HUDEP-2 (cell line): ENCODE measurements around the gene KIF16B.
A peak's percentile ranks its signal among the peaks of the same experiment; 100 is the strongest.

ENCODE experiments used
- DNase-seq, 76 experiments: peaks; one replicate each; lab custom pipeline; 2025; ENCODE audit not compliant: unreplicated experiment in 76 of 76; lab: John Stamatoyannopoulos, UW

Gene KIF16B

GRCh38 chr20:16368645-16369292 is 204.5 kb downstream of the KIF16B start:
- no peak for DNase-seq

GRCh38 chr20:16367948-16368560 is 205.2 kb downstream of the KIF16B start:
- DNase-seq, result no peak

GRCh38 chr20:16366529-16366928 is 206.7 kb downstream of the KIF16B start:
- no peak for DNase-seq

GRCh38 chr20:16364320-16364687 is 208.9 kb downstream of the KIF16B start:
- no peak for DNase-seq

GRCh38 chr20:16363506-16364319 is 209.5 kb downstream of the KIF16B start:
- DNase-seq, result no peak

GRCh38 chr20:16362642-16363041 is 210.6 kb downstream of the KIF16B start:
- DNase-seq, result no peak

GRCh38 chr20:16360668-16361067 is 212.6 kb downstream of the KIF16B start:
- DNase-seq, result no peak

GRCh38 chr20:16353417-16353781 is 219.8 kb downstream of the KIF16B start:
- DNase-seq, result no peak

- no peak for DNase-seq
These were observed 220.4 kb downstream of the KIF16B start for GRCh38 chr20:16352751-16353416.

- DNase-seq, result no peak
These were observed 220.9 kb downstream of the KIF16B start for GRCh38 chr20:16352321-16352720.

GRCh38 chr20:16351415-16351814 is 221.8 kb downstream of the KIF16B start:
- peak in 6 of 76 experiments; percentile 2 to 23 (median 5) for DNase-seq

GRCh38 chr20:16350465-16350864 is 222.8 kb downstream of the KIF16B start:
- no peak for DNase-seq

- no peak for DNase-seq
These were observed 223.6 kb downstream of the KIF16B start for GRCh38 chr20:16349523-16350260.

GRCh38 chr20:16346956-16347355 is 226.3 kb downstream of the KIF16B start:
- DNase-seq, result no peak

- DNase-seq, result no peak
These were observed 235.5 kb downstream of the KIF16B start for GRCh38 chr20:16337707-16338106.

- DNase-seq, result no peak
These were observed 245.6 kb downstream of the KIF16B start for GRCh38 chr20:16327606-16328005.

- DNase-seq, result no peak
These were observed 252.0 kb downstream of the KIF16B start for GRCh38 chr20:16321291-16321690.

- no peak for DNase-seq
These were observed 255.5 kb downstream of the KIF16B start for GRCh38 chr20:16317445-16318362.

GRCh38 chr20:16316513-16316912 is 256.7 kb downstream of the KIF16B start:
- no peak for DNase-seq

- DNase-seq, result no peak
These were observed 258.5 kb downstream of the KIF16B start for GRCh38 chr20:16314748-16315159.
